Jurkat, Clone E6-1 (cell line): ENCODE results near the gene EIF3K.

Experiments used
- DNase-seq: peaks from one replicate; pipeline ENCODE4 v3.0.0-alpha.2; 2011; ENCODE audit warnings: low read depth, low spot score
- H3K4me3 ChIP-seq: 2 replicates; pipeline ENCODE4 v1.5.1; 2011; ENCODE audit warnings: mild to moderate bottlenecking, low read length, control low read depth, moderate library complexity

The EIF3K gene

DNA sequence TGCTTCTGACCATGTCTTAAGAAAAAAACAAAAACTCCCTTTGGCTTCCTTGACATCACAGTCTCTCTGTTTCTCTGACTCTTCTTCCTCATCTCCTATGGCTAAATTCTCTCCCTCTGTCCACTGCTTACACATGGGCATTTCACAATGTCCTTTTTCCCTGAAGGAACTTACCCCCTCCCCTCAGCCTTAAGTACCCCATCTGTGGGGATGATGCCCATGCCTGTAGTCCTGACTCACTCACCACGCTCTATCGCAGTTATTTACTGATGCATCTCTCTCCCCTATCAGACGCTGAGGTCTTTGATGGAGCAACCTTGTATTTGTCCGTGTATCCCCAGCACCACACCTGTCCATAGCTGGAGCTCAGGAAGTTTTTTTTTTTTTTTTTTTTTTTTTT lies 60.9 kb downstream of the EIF3K start:
- DNase-seq = no peak

DNA sequence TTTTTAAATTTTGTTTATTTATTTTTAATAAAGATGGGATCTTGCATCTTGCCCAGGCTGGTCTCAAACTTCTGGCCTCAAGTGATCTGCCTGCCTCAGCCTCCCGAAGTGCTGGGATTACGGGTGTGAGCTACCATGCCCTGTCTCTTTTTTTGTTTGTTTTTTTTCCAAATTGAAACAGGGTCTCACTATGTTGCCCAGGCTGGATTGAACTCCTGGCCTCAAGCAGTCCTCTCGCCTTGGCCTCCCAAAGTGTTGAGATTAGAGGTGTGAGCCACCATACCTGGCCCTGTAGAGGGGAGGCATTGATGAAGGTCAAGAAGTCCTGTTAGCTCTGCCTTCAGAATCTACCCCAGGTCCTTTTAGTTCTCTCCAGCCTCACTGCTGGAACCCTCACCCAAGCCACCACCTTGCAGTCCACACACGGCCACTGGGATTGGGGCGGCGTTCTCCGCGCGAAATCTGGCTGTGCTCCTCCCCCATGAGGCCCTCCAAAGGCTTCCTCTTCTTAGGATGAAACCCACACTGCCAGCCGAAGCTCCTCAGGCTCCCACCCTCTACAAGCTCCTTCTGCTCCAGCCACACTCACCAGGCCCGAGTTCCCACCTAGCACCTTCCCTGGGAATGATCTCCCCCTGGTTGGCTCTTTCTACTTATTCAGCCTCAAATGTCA lies 63.3 kb downstream of the EIF3K start:
- H3K4me3 ChIP-seq = no peak overlapping the region
- no peak for DNase-seq

More for the DNA sequence above, 60.9 kb downstream of the EIF3K start:
- H3K4me3 ChIP-seq = no peak overlapping the region

DNA sequence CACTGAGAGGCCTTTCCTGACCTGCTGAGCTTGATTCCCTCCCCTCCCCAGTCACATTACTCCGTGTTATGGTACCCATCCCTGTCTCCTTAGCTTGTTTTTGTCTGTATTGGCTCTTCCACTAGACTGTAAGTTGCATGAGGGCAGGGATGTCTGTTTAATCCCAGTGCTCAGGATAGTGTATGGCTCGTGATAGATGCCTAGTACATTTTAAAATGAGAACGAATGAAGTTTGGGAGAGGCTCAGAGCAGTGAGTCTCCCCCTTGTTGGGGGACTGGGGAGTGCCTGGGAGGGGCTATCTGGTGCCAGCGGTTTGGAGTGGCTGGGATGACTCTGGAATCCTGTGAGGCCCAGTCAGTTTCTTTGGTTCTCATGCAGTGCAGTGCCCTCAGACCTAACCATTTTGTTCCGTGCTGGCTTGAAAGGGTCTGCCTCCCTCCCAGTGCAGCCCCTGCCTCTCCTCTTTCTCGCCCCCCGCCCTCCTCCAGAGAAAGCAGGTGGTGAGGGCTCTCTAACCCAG lies 63.9 kb downstream of the EIF3K start:
- no peak overlapping the region for H3K4me3 ChIP-seq

DNA sequence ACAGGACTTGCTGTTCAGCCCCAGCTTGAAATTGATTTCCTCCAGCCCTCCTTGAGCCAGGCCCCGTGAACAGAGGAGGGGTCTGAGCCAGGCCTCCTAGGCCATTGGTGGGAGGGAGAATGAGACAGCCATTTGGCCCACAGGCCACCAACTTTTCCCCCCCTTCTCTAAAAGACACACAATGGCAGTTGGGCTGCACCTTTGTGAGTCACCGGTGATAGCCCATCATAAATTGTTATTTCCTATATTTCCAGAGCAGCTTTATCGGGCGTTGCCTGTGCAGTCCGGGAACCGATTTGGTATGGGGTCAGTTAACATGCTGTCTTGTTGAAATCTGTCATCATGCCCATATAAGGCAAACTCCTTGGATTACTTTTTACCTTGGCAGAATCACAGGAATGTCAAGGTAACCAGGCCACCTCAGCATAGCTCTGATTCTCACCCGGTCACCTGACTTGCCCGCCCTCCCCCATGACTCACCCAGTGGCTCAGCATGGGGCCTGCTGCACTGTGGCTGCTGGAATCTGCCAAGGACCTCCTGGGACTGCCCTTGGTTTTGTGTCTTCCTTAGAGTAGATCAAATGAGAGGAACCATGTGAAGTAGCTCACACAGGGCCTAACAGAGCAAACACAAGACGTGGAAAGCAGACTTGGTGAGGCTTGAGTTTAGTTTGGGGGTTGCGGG lies 64.5 kb downstream of the EIF3K start:
- no peak for DNase-seq
- H3K4me3 ChIP-seq = no peak overlapping the region

More for the DNA sequence above, 63.9 kb downstream of the EIF3K start:
- no peak for DNase-seq

DNA sequence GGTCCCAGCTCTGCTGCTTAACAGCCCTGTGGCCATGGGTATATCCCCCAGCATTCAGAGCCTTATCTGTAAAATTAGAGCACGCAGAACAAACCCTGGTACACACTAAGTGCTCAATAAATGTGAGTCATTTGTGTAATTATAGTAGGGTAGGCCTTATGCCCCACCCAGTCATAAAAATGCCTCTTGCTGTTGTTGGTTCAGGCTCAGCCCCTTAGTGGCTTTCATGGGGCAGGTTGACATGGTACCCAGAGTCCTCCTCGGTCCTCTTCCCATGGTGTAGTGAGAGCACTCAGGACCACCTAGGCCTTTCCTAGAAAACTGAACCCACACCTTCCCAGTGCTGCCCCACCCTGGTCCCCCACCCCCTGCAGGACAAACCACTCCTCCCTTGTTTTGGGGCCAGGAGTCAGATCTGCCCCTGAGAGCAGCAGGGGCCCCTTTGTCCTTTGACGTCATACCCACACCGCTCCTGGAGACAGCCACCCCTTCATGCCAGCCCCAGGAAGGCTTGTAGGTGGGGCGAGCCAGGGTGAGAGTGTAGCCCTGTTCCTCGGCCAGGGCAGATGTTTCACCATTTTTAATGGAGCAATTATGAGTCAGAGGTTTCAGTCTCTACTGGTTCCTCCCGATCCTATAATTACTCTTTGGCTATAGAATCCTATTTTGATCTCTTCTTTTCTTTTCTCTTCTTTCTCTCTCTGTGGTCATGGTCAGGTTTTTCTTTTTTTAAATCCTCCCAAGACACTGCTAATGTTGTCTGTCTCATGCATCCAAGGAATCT lies 65.3 kb downstream of the EIF3K start:
- no peak for DNase-seq
- no peak overlapping the region for H3K4me3 ChIP-seq

DNA sequence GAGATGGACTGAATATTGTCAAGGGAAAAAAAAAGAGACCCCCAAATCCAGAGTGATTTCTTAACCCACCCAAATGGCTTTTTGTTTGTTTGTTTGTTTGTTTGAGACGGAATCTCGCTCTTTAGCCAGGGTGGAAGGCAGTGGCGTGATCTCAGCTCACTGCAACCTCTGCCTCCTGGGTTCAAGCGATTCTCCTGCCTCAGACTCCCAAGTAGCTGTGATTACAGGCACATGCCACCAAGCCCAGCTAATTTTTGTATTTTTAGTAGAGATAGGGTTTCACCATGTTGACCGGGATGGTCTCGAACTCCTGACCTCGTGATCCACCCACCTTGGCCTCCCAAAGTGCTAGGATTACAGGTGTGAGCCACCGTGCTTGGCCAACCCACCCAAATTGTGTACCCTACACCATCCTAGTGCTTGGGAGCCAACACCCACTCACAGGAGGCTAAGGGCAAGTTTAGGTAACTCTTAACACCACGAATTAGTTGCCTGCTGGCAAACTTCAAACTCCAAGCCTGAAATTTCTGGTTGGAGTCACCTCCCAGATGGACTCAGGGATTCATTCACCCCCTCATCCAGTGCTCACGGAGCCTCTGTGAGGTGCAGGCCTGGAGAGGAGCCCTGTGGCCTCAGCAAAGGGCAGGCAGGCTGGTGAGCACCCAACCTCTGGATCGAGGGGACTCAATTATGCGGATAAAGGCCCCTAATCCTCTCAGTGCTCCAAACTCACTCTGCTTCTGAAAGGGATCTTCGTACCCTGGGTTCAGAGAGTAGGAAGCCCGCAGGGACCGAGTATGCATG lies 66.1 kb downstream of the EIF3K start:
- no peak overlapping the region for H3K4me3 ChIP-seq
- DNase-seq = no peak

DNA sequence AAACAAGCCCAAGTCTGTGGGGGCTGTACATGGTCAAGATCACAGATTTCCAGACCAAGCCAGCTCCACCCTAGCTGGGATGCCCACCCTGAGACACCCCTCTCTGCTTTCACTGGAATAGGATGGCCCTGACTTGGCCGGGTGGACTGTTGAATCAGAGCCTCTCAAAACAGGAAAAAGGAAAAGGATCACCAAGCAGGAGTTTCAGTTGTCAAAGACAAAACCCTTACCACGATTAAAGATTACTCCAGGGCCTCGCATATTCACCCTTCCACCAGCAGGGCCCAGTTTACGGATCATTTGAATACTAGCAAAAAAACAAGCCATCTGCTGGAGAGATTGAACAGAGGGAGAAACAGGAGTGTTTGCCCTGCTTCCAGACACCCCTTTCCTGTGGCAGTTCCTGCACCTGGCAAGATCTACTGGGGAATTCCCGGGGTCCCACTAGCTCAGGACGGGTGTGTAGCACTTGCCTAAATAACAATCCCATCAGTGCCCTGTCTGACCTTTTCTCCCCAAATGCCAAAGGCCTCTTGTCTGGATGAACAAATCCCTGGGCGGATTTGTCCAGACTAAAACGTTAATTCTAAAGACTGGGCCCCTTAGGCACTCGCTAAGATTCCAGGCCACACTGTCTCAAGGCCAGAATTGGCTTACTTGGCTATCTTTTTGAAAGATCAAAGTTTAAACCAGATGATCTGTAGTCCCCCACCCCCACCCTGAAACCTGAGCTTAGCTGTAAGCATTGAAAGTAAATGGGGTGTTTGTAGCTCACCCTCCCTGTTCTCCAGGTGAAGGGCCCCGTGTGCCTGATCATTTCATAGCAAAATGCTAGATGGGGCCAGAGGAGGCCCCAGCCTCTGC lies 66.9 kb downstream of the EIF3K start:
- H3K4me3 ChIP-seq = peak overlapping the region; percentile 24
- DNase-seq = peak; percentile 63

DNA sequence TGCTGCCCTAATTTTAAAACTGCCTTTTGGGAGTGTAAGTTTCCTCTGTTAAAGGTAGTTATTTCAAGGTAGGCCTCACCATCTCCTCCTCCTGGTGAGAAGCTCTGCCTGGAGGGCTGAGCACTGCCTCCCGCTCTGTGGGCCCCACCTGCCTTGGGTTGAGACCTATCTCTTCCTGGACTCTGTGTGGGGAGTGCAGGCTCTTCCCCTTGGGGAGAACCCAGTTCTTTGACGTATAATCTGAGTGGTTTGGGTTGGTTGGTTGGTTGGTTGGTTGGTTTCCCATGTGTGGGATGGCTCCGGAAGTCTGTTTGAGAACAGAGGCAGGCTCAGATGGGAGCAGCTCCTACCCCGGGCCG lies 67.5 kb downstream of the EIF3K start:
- H3K4me3 ChIP-seq = peak overlapping the region; percentile 24
- DNase-seq = peak; percentile 92
